ENCODE results near the gene MAST4. TPM values are rescaled to one million over a fixed set of nuclear protein-coding genes. Genes with fewer than 3 reads are reported as not detected.

MAST4 gene
- total RNA-seq, 2 donors from 2014 or later = 11.0 to 11.5 TPM

DNA sequence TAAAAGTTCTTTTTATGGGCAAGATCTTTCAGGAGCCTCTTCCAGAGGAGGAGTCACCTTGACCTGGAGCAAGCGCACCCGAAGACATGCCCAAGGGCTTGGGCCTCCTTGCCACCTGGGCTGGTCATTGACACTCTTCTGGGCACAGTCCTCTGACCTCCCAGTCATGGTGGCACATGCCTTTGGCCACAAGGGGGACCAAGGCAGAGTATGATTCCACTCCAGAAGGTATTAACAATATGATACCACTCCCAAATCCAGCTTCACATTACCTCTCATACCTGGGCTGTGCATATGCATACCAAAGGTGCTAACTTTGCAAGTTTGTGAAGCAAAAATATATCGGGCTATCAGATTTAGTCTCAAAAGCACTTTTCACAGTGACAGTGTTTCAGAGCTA, 84.6 kb downstream of the MAST4 start:
- Mint-ChIP-seq H3K27me3 (ENCODE audit: insufficient read depth) (no peaks in the 10 kb centered on the region), H3K4me3 (no peak overlapping the region), H3K36me3 (ENCODE audit: low read depth) (no peaks in the 10 kb centered on the region), H3K27ac (no peak overlapping the region), H3K4me1 (peaks cover 18% of the 10 kb centered on the region), H3K9me3 (no peaks in the 10 kb centered on the region)
- no peaks in the 10 kb centered on the region for H3K9me3 ChIP-seq (ENCODE audit: control insufficient read depth, low read length)
- no peaks in the 10 kb centered on the region for H3K27me3 ChIP-seq (ENCODE audit: control insufficient read depth, insufficient read depth, low read length, poor library complexity, severe bottlenecking)
- TF ChIP-seq, protein P1, sequence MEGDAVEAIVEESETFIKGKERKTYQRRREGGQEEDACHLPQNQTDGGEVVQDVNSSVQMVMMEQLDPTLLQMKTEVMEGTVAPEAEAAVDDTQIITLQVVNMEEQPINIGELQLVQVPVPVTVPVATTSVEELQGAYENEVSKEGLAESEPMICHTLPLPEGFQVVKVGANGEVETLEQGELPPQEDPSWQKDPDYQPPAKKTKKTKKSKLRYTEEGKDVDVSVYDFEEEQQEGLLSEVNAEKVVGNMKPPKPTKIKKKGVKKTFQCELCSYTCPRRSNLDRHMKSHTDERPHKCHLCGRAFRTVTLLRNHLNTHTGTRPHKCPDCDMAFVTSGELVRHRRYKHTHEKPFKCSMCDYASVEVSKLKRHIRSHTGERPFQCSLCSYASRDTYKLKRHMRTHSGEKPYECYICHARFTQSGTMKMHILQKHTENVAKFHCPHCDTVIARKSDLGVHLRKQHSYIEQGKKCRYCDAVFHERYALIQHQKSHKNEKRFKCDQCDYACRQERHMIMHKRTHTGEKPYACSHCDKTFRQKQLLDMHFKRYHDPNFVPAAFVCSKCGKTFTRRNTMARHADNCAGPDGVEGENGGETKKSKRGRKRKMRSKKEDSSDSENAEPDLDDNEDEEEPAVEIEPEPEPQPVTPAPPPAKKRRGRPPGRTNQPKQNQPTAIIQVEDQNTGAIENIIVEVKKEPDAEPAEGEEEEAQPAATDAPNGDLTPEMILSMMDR (conservative IDR thresholded peaks at IDR 0.05) = peak; percentile 61
- DNase-seq = no peak
- no peak overlapping the region for H3K9ac ChIP-seq (ENCODE audit: extremely low read depth, low read length, poor library complexity, severe bottlenecking)
- H3K4me3 ChIP-seq (ENCODE audit: low read length) = no peak overlapping the region
- 95 to 100% methylated on average over 1 to 3 of the region's 3 CpGs for WGBS, 2 experiments (ENCODE audit: insufficient coverage in 1 of 2, insufficient read length in 1 of 2)
- no peaks in the 10 kb centered on the region for H3K36me3 ChIP-seq (ENCODE audit: control insufficient read depth, insufficient read depth, low read length)
- H3K27ac ChIP-seq (ENCODE audit: low read depth, low read length) = no peak overlapping the region
- H3K4me1 ChIP-seq (ENCODE audit: control insufficient read depth, insufficient read depth, low read length) = peaks cover 15% of the 10 kb centered on the region

DNA sequence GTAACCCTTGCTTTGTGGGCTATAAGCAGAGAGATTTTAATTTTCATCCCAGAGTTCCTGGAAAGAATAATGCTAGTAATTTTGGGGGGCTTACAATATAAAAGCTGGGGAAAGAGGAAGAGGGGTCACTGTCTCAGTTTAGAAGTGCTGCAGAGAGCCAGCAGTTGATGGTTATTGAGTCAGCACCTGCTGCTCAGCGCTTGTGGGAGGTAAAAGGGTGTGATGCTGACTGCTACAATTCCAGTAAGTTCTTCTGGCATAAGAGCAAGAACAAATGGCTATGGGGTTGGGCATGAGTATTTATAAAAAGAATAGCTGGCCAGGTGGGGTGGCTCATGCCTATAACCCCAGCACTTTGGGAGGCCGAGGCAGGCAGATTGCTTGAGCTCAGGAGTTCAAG, 88.5 kb downstream of the MAST4 start:
- DNase-seq = no peak
- no peaks in the 10 kb centered on the region for H3K27me3 ChIP-seq (ENCODE audit: control insufficient read depth, insufficient read depth, low read length, poor library complexity, severe bottlenecking)
- Mint-ChIP-seq H3K4me3 (no peak overlapping the region), H3K36me3 (ENCODE audit: low read depth) (no peaks in the 10 kb centered on the region), H3K4me1 (peaks cover 22% of the 10 kb centered on the region), H3K27me3 (ENCODE audit: insufficient read depth) (no peaks in the 10 kb centered on the region), H3K9me3 (no peaks in the 10 kb centered on the region), H3K27ac (no peak overlapping the region)
- WGBS, 2 experiments (ENCODE audit: insufficient coverage in 1 of 2, insufficient read length in 1 of 2) = 60 to 99% methylated on average over 1 to 2 of the region's 2 CpGs
- no peaks in the 10 kb centered on the region for H3K36me3 ChIP-seq (ENCODE audit: control insufficient read depth, insufficient read depth, low read length)
- H3K4me3 ChIP-seq (ENCODE audit: low read length) = no peak overlapping the region
- TF ChIP-seq, protein P1 (conservative IDR thresholded peaks at IDR 0.05) = no peak
- H3K4me1 ChIP-seq (ENCODE audit: control insufficient read depth, insufficient read depth, low read length) = peaks cover 9% of the 10 kb centered on the region
- no peaks in the 10 kb centered on the region for H3K9me3 ChIP-seq (ENCODE audit: control insufficient read depth, low read length)
- H3K9ac ChIP-seq (ENCODE audit: extremely low read depth, low read length, poor library complexity, severe bottlenecking) = no peak overlapping the region
- no peak overlapping the region for H3K27ac ChIP-seq (ENCODE audit: low read depth, low read length)

GRCh38 chr5:66689522-66690220, 93.5 kb downstream of the MAST4 start:
- WGBS, 2 experiments (ENCODE audit: insufficient coverage in 1 of 2, insufficient read length in 1 of 2) = 92 to 95% methylated on average over 5 of the region's 5 CpGs
- Mint-ChIP-seq H3K27ac (no peak overlapping the region), H3K36me3 (ENCODE audit: low read depth) (no peaks in the 10 kb centered on the region), H3K4me1 (peaks cover 4% of the 10 kb centered on the region), H3K4me3 (no peak overlapping the region), H3K9me3 (no peaks in the 10 kb centered on the region), H3K27me3 (ENCODE audit: insufficient read depth) (no peaks in the 10 kb centered on the region)
- TF ChIP-seq, protein P1 (conservative IDR thresholded peaks at IDR 0.05) = no peak
- no peak overlapping the region for H3K9ac ChIP-seq (ENCODE audit: extremely low read depth, low read length, poor library complexity, severe bottlenecking)
- no peaks in the 10 kb centered on the region for H3K36me3 ChIP-seq (ENCODE audit: control insufficient read depth, insufficient read depth, low read length)
- peaks cover 5% of the 10 kb centered on the region for H3K4me1 ChIP-seq (ENCODE audit: control insufficient read depth, insufficient read depth, low read length)
- H3K27me3 ChIP-seq (ENCODE audit: control insufficient read depth, insufficient read depth, low read length, poor library complexity, severe bottlenecking) = peaks cover 5% of the 10 kb centered on the region
- no peaks in the 10 kb centered on the region for H3K9me3 ChIP-seq (ENCODE audit: control insufficient read depth, low read length)
- no peak for DNase-seq
- no peak overlapping the region for H3K27ac ChIP-seq (ENCODE audit: low read depth, low read length)
- H3K4me3 ChIP-seq (ENCODE audit: low read length) = no peak overlapping the region

Measured in endodermal cell (in vitro differentiated cells).